Measurements from ENCODE around the gene ANKLE2. TPM values are rescaled to one million over a fixed set of nuclear protein-coding genes. Genes with fewer than 3 reads are reported as not detected.

Gene ANKLE2
- polyA plus RNA-seq, 2 of the 4 experiments (the other 2 are of a cell fraction), result 70.7 to 103 TPM

GRCh38 chr12:132801741-132802140 is 40.1 kb upstream of the ANKLE2 start:
- H3K4me3 ChIP-seq, result no peak overlapping the region
- no peak overlapping the region for H3K27ac ChIP-seq
- TF ChIP-seq EHMT2 (IDR thresholded peaks at IDR 0.05; ENCODE audit: low read depth) (no peak), ZSCAN20 (CRISPR knock-in tag; IDR thresholded peaks at IDR 0.05) (no peak), HEYL (CRISPR knock-in tag; IDR thresholded peaks at IDR 0.05) (no peak), KDM1A (IDR thresholded peaks at IDR 0.05; ENCODE audit: low read depth) (no peak), RNF2 (IDR thresholded peaks at IDR 0.05; ENCODE audit: borderline replicate concordance, low read depth) (no peak), POLR2AphosphoS2 (conservative IDR thresholded peaks at IDR 0.05; ENCODE audit: low read length) (no peak), NR3C1 (IDR thresholded peaks at IDR 0.05) (no peak), SMC3 (IDR thresholded peaks at IDR 0.05) (no peak), MAFK (IDR thresholded peaks at IDR 0.05; ENCODE audit: partially characterized antibody) (no peak), FOSB (CRISPR knock-in tag; IDR thresholded peaks at IDR 0.05) (no peak)
- ChIA-PET CTCF (no interaction called here), POLR2A (no interaction called here)
- H3K4me1 ChIP-seq, result no peaks in the 10 kb centered on the region
- no peaks in the 10 kb centered on the region for H3K9me3 ChIP-seq
- no peak for DNase-seq (ENCODE audit: low read depth in 1 of 2, low spot score in 1 of 2)
- FAIRE-seq, result no peak
- 98% methylated on average over 28 of the region's 28 CpGs for WGBS (ENCODE audit: missing lambda C conversion rate)
- ATAC-seq, result no peak
- no peak overlapping the region for H3K4me2 ChIP-seq

- CTCF ChIA-PET, result no interaction called here
- POLR2A ChIA-PET, result no interaction called here
- FAIRE-seq, result no peak
- H3K27ac ChIP-seq, result no peak overlapping the region
- H3K9me3 ChIP-seq, result no peaks in the 10 kb centered on the region
- H3K4me3 ChIP-seq, result no peak overlapping the region
- ATAC-seq, result no peak
- DNase-seq (ENCODE audit: low read depth in 1 of 2, low spot score in 1 of 2), result no peak
- no peak for TF ChIP-seq MAZ (IDR thresholded peaks at IDR 0.05; ENCODE audit: borderline replicate concordance, low read depth, low read length)
- TF ChIP-seq SREBF2 (IDR thresholded peaks at IDR 0.05), result no peak
- no peak for TF ChIP-seq HEYL (CRISPR knock-in tag; IDR thresholded peaks at IDR 0.05)
- TF ChIP-seq ZSCAN20 (CRISPR knock-in tag; IDR thresholded peaks at IDR 0.05), result no peak
- TF ChIP-seq HDAC2 (IDR thresholded peaks at IDR 0.05), result no peak
- TF ChIP-seq FOSB (CRISPR knock-in tag; IDR thresholded peaks at IDR 0.05), result no peak
- TF ChIP-seq ZFP36 (IDR thresholded peaks at IDR 0.05; ENCODE audit: borderline replicate concordance, partially characterized antibody), result no peak
- no peak for TF ChIP-seq EP300 (IDR thresholded peaks at IDR 0.05)
- TF ChIP-seq E2F6 (IDR thresholded peaks at IDR 0.05; ENCODE audit: borderline replicate concordance, low read depth), result no peak
- no peak for TF ChIP-seq PBX3 (IDR thresholded peaks at IDR 0.05)
- TF ChIP-seq MAX (IDR thresholded peaks at IDR 0.05), result no peak
- TF ChIP-seq TFCP2L1 (CRISPR knock-in tag; IDR thresholded peaks at IDR 0.05), result no peak
- no peak for TF ChIP-seq GATA3 (IDR thresholded peaks at IDR 0.05; ENCODE audit: borderline replicate concordance)
- no peak for TF ChIP-seq ELK1 (IDR thresholded peaks at IDR 0.05; ENCODE audit: low read depth, low read length)
- TF ChIP-seq CHD4 (IDR thresholded peaks at IDR 0.05; ENCODE audit: borderline replicate concordance), result no peak
- no peak for TF ChIP-seq RAD21 (conservative IDR thresholded peaks at IDR 0.05 in 1 of 2, IDR thresholded peaks at IDR 0.05 in 1 of 2)
- TF ChIP-seq PHF8 (IDR thresholded peaks at IDR 0.05; ENCODE audit: borderline replicate concordance, low read depth), result no peak
- no peak for TF ChIP-seq HES2 (IDR thresholded peaks at IDR 0.05)
- no peak for TF ChIP-seq SMC3 (IDR thresholded peaks at IDR 0.05)
- no peaks in the 10 kb centered on the region for H3K4me1 ChIP-seq
- H3K4me2 ChIP-seq, result no peak overlapping the region
- 98% methylated on average over 15 of the region's 15 CpGs for WGBS (ENCODE audit: missing lambda C conversion rate)
These were observed 37.2 kb upstream of the ANKLE2 start for GRCh38 chr12:132798836-132799235.

Measured in A549 (cell line).